Stimulated activated CD4-positive, alpha-beta T cell treated with anti-CD3 and anti-CD28 coated beads, Interleukin-15, amount 100 ng/mL, for 1 hour (primary cell): ENCODE measurements around the gene STPG4.
"Not testable (repeated sequence)": the region's sequence is repeated elsewhere in the genome, so short reads cannot be mapped to it uniquely, and the experiment has no call there.

Experiments
- DNase-seq, 2 donors: peaks; one replicate each; pipeline ENCODE4 v3.0.0-alpha.2; 2020; ENCODE audit warnings: low read depth in 1 of 2, low spot score in 1 of 2

Gene STPG4, protein sequence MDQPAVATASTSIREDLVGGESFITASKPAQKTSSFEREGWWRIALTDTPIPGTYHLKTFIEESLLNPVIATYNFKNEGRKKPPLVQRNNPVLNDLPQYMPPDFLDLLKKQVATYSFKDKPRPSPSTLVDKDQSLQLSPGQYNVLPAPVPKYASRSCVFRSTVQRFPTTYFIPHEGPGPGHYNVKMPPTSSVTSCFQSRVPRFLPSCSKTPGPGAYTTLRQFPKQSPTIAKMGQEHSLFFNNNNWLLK

DNA sequence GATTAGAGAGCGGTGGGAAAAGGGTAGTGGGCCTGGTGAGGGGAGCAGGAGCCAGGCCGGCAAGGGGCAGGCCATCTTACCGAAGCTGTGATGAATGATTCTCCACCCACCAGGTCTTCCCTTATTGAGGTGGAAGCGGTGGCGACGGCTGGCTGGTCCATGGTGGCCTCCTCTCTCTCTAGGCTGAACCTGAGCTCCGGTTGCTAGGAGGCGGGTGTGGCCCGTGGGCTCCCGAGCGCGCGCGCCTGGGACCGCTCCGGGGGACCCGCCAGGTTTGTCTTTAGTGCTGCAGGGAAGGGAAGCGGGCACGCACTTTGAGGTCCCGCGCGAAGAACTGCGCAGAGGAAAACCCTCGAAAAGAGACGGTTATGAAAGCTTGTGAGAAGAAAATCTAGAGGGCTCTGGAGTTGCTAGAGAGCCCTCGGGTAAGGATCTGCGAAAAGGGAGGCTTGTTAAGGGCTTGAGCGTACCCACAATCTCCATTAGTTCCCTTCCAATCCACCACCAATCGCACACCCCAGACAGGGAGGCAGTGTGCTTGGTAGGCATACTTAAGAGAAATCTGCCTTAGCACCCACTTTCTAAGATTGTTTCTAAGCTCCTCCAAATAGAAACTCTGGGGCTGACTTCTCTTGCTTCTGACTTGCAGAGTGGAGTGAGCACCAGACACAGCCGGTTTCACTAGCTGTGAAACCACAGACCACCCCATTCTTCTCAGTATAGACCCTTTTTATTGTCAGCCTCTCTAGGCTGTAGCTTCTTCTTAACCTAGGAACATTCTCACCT is at the start of gene STPG4:
Gene STPG4 (minus strand): TSS at position 218 of the 786 bp plus-strand sequence. CDS start 57 bp downstream, at position 161.
- DNase-seq, result no peak

DNA sequence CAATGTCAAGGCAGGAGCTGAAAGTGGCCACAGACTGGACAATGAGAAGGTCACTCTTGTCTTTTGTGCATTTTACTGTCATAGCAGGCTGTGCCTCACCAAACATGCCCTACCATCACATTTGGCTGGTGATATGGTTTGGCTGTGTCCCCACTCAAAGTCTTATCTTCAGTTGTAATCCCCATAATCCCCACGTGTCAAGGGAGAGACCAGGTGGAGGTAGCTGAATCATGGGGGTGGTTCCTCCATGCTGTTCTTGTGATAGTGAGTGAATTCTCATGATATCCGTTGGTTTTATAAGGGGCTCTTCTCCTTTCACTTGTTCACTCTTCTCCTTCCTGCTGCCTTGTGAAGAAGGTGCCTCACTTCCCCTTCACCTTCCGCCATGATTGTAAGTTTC is 49.6 kb upstream of the STPG4 start:
- DNase-seq, result no peak

DNA sequence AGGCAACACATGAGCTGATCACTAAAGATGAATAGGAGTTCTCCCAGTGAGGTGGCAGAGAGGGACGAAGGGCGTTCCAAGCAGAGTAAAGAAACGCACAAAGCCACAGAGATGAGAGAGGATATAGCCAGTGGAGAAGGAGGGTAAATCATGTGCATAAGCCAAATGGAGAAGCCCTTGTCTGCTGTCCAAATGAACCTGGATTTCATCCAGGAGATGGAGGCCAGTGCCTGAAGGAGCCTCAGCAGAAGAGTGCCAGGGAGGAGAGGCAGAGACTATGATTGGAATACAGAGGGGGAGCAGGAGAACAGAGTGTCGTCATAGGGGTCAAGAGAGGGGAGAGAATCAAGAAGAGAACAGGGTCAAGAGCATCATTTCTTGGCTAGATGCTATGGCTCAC is 48.9 kb upstream of the STPG4 start:
- DNase-seq, result no peak

DNA sequence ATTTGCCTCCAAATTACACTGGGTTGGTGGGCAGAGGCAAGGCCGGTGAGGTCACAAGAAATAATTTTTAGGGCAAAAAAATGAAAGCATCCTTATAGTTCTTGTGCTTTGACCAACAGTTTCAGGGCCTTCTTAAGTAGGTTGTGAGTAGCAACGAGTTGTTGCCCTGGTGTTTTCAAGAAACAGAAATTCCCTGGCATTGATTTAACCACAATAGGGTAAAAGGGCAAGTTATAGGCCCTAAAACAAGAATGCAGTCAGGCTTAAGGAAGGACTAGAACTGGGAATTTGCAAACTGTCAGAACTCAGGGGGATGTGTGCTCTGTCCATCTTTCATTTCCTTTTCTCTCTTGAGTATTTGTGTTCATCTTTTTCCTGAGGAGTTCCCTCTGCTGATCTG is 46.1 kb upstream of the STPG4 start:
- DNase-seq, result no peak

DNA sequence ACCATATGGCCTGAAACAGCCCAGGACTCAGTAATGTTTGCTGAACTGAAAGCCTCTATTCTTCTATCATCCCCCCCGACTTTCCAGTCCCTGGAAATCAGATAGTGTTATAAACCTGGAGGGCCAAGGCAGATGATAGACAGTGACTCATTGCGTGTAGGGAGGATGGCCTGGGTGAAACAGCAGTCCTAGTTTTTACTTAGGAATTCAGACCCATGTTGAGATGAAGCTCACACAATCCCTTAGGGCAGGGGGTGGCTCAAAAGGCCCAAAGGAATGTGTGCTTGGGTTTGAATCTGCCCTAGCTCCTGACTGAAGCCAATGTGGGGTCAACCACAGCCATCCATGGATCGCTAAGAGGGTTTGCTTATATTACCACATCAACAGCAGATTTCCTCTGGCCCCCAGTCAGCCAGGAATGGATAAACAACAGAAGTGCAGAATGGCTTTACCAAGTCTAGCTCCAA is 43.9 kb upstream of the STPG4 start:
- DNase-seq, result no peak

DNA sequence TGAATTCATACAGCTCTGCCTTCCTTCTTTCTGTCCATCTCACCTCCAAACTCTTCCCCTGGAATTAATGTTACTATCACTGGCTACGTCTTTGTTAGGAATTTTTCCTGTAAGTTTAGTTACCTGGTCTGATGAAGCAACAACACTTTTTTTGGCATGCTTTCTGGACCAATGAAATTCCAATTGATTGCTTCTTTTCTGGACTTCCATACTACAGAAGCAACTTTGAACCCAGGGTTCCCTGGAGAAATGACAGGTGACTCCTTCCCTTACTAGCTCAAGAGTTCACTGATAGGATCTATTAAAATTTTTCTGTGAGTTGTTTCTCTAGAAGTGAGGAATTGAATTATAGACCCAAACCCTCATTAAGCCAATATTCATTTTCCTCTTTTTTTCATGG is 41.4 kb upstream of the STPG4 start:
- DNase-seq, result no peak

DNA sequence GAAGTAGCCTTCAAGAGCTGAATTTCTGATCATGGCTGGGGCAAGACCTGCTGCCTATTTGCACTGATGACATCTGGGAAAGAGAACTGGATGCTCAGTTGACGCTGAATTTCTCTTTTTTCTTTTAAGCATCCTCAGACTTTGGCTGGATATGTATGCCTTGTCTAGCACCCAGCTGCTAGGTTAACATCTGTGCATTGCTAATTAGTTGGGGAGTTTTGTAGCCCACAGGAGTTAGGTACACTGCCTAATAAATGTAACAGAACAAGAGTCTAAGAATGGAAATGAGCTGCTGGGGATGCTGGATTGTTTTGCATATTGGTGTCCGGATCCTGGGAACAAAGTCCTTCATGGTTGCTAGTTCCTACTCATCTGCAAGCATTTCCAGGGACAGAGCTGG is 40.9 kb upstream of the STPG4 start:
- DNase-seq, result no peak

DNA sequence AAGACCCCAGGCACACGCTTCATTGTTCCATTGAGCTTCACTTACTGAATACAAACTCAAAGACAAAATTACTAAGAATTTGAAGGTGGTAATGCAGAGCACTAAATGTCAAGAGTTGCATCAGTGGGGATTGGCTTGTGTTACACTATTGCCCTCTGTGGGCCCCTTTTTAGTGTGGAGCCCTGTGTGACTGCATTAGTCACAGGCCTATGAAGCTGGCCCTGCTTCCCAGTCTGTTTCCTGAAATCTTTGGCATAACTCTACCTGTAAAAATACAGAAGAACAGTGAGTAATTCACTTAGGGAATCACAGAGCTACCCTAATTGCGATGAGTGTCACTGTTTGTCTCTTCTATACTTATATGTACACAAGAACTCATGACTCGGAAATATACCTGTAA is 40.0 kb upstream of the STPG4 start:
- DNase-seq, result no peak

DNA sequence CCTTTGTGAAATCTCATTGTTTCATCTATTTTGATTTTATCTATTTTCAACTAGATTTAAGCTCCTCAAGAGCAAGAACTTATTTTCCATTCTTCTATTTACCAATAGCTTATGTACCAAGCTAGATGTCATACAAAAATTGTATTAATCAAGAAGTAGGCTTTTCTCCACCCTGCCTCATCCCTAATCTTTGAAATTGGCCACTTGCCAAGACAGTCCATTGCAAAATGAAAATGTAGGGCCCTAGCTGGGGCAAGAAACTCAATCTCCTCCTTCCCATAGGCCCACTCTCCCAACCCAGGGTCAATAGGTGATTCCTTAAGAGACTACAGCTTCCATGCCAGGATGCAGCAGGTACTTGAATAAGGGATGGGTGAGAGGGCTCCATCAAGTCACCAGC is 39.3 kb upstream of the STPG4 start:
- DNase-seq, result no peak

DNA sequence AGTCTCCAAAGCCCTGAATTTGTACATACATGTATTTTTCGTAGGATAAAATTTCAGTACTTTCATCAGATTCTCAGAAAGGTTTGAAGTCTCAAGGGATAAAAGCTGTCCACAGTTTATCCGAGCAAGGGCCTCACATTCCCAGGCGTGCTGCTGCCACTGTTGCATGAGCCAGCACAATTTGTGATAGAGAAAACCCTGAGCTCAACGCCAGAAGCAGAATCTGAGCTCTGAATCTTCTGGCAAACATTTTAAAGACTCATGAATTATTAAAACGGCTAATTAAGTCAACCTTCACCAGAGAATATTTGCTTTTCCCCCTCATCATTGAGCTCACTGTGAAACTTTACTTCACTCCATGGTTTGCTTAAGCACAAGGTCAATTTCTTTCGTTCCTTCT is 38.5 kb upstream of the STPG4 start:
- DNase-seq, result no peak

DNA sequence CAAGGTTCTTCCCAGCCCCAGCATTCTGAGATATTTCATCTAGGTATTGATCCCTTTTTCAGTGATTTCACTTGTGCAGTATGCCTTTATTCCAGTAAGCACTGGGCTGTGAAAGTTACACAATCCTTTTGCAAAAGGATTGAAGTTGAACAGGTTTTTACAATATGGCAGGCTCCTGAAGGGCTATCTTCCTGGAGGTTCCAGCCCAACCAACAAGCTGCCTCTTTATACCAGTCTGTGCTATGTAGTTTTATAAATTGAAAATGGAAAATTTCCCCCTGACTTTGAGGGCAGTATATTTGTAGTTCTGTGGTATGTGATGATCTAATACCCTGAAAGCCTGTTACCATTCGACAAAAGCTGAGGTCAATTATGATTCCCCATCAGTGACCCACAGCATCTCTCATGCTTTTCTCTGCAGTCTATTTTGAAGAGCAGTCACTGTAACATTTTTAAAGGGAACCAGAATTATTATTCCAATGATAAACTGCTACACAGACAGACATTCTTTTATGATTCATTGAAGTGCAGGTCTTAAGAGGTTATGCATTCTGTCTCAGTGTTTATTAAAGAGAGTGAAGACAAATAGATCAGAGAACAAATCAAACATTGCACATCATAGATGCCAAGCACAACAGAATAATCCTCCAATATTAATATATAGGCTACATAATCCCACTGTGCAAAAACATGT is 35.2 kb upstream of the STPG4 start:
- no peak for DNase-seq

DNA sequence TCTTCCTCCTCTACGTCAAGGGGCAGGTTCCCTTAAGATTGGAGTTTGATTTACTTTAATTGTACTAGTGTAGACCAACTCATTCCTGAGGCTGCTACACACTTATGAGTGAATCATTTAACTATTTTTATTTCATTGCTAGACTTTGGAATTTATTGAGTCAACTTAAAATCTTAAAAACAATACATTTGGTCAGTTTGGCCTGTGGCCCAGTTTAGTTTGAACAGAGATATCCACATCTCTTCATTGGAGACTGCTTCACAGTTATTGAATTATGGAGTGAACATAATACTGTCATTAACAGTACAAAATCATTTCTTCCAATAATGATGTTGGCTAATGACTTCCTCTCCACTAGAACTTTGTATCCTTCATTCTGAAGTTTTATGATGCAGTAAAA is 34.5 kb upstream of the STPG4 start:
- DNase-seq, result no peak

DNA sequence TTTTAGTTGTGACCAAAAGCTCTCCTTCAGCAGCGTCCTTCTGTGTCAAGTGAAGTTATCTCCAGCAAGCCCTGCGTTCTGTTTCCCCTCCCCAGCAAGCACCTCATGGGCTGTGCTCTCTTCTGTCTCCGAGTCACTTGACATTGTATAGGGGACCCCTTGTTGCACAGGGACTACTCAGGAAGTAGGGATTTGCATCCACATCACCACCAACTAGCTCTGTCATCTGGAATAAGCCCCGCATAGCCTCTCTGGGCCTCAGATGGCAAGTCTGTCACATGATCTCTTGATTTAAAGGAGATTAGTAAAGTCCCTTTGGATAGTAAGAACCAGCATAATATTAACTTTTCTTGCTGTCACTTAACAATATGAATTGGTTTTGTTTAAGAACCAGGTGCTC is 32.0 kb upstream of the STPG4 start:
- DNase-seq, result no peak

DNA sequence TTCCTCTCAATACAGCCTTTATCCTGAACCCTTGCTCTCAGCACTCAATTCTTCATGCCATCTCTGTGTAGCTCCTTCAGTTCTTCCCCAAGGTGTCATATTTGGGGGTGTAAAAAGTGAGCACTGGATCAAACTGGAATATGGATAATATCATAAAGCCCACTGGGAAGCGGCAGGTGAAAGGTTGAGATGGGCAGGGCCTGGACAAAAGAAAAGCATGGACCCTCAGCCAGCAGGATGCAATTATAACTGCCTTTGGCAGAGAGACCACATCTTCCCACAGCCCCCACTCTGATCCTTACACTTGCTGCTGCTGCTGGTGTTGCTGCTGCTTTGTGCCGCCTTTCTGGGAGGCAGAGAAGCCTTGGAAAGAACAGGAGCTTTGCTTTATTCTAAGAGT is 31.2 kb upstream of the STPG4 start:
- no peak for DNase-seq

DNA sequence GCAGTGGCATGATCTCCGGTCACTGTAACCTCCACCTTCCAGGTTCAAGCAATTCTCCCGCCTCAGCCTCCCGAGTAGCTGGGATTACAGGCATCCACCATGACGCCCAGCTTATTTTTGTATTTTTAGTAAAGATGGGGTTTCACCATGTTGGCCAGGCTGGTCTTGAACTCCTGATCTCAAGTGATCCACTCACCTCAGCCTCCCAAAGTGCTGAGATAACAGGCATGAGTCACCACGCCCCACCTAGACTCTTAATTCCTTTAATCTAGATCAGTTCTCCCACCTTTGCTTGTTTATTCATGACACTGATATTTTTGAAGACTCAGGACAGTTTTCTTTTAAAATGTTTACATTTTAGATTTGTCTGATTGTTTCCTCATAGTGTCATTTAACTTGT is 30.0 kb upstream of the STPG4 start:
- not testable (repeated sequence) for DNase-seq

DNA sequence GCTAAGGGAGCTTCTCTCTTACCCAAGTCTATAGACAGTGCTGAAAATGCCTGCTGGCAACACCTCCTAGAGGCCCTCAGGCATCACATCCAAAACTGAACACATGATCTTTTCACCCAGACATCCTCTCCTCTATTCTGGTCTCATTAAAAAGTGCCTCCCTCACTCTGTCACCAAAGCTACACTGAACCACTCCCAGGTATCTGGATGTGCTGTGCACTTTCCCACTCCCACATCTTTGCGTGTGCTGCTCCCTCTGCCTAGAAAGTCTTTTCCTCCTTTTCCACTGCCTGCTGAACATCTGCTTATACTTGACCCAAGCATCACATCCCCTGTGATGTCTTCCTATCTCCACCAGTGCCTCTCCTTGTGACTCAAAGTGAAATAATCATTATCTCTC is 26.1 kb upstream of the STPG4 start:
- DNase-seq, result no peak

DNA sequence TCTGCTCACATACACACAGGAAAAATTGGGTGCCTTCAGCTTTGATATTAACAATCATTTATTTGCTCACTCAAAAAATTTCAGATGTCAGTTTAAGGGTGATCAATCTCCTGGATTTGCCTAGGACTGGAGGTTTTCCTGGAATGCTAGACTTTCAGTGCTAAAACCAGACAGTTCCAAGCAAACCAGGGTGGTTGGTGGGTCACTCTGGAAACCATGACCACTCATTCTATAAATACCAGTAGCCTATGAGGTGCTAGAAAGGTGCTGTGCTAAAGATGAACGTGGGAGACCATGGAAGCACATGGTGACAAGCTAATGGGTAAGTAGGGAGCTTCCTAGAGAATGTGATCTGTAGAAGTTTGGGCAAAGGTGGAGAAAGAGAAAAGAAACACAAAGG is 25.4 kb upstream of the STPG4 start:
- no peak for DNase-seq

DNA sequence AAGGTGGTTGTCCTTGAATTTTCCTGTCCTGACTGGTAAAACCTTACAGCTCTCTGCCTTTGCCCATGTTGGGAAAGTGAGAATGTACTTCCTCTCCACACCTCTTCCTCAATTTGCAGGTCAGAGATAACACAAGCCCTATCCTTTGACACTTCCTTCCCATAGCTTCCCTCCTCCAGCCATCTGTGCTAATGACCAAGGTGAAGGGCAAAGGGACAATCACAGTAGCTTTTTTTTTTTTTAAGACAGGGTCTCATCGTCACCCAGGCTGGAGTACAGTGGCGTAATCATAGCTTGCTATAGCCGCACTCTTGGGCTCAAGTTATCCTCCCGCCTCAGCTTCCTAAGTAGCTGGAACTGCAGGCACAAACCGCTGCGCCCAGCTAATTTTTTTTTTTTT is 24.3 kb upstream of the STPG4 start:
- DNase-seq, result no peak

DNA sequence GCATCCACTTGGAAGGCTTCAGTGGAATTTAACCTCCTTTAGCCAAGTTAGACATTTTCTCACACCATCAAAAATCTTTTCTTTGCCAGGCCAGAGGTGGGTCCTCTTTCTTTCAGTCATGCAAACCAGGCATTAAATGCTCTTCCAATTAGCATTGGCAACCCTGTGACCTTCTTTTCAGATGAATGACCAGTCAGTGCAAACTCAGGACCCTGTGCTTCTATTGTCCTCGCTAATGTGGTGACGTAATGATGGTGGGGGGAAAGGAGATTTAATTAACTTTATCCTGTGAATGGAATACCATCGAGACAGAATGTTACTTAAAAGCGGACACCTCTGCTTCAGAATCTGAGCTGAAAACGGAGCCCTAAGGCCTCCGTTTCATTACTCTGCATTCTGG is 23.2 kb upstream of the STPG4 start:
- DNase-seq, result no peak

DNA sequence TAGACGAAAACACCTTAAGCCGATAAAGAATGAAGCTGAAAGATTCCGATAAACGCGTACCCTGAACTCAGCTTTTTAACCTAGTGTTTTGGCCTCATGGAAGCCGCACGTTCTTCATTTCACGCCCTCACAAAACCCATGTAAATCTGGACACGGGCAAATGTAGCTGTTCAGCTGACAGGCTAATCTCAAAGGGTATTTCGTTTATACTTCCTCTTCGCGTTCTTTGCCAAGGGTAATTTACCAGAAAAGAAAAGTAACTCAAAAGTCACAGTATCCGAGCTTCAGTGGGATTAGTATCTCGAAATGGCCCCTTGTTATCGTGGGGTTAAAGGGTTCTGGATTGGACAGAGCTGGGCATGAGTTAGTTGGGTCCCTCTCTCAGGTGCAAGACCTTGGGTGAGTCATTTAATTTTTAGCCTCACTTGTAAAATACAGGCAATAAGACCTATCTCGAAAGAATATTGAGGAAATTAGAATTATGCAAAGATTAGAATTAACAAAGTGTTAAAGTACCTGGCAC is 22.0 kb upstream of the STPG4 start:
- no peak for DNase-seq

DNA sequence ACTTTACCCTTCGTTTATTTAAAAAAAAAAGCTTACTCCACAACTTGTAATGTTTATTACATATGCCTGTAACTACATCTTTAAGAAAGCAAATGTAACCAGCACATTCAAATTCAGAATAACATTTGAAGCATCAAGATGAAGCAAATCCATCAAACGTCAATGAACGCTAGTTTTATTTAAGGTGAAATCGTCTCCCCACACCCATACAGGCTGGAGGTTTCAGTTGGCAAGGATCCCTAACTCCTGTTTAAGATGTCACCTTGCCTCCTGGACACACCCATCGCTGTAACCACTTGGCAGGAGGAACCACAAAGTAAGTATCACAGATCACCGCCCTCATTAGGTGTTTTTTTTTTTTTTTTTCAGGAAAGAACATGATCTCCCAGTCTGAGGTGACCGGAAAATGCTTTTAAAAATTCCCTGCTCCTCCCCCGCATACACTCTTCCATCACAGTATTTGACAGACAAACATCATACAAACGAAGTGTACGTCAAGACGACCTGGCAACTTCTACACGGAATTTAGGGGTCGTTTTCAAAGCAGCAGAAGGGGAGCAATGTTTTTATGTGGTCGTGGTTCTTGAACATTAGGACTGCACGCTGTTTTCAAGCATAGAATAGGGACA is 19.7 kb upstream of the STPG4 start:
- DNase-seq, result no peak
